HK-2 (cell line): Measurements from ENCODE around the gene EPB41L2.
"Not testable (repeated sequence)": the region's sequence is repeated elsewhere in the genome, so short reads cannot be mapped to it uniquely, and the experiment has no call there.

Experiments used
- DNase-seq: peaks from one replicate; pipeline ENCODE4 v3.0.0-alpha.2; 2018; ENCODE audit not compliant: unreplicated experiment

EPB41L2 gene

GRCh38 chr6:131063028-131063763 is at the start of gene EPB41L2:
EPB41L2 (minus strand) TSS chr6:131063245; CDS start chr6:130956485, 106,760 bp downstream.
- peak; percentile 89 for DNase-seq

GRCh38 chr6:131112249-131112648 is 49.2 kb upstream of the EPB41L2 start:
- DNase-seq = no peak

- DNase-seq = no peak
These were observed 44.1 kb upstream of the EPB41L2 start for GRCh38 chr6:131107151-131107550.

- no peak for DNase-seq
These were observed 40.9 kb upstream of the EPB41L2 start for GRCh38 chr6:131103901-131104300.

GRCh38 chr6:131103296-131103695 is 40.3 kb upstream of the EPB41L2 start:
- no peak for DNase-seq

GRCh38 chr6:131101911-131102680 is 39.1 kb upstream of the EPB41L2 start:
- DNase-seq = no peak

- DNase-seq = no peak
These were observed 33.7 kb upstream of the EPB41L2 start for GRCh38 chr6:131096786-131097185.

GRCh38 chr6:131093334-131093733 is 30.3 kb upstream of the EPB41L2 start:
- DNase-seq = no peak

GRCh38 chr6:131091944-131092343 is 28.9 kb upstream of the EPB41L2 start:
- DNase-seq = not testable (repeated sequence)

- DNase-seq = not testable (repeated sequence)
These were observed 27.3 kb upstream of the EPB41L2 start for GRCh38 chr6:131090339-131090738.

- no peak for DNase-seq
These were observed 21.9 kb upstream of the EPB41L2 start for GRCh38 chr6:131084982-131085381.

- DNase-seq = no peak
These were observed 20.6 kb upstream of the EPB41L2 start for GRCh38 chr6:131083687-131084086.

GRCh38 chr6:131082335-131082734 is 19.3 kb upstream of the EPB41L2 start:
- no peak for DNase-seq

- no peak for DNase-seq
These were observed 17.0 kb upstream of the EPB41L2 start for GRCh38 chr6:131080084-131080483.

- DNase-seq = no peak
These were observed 10.5 kb upstream of the EPB41L2 start for GRCh38 chr6:131073577-131073976.

GRCh38 chr6:131070061-131070460 is 7.0 kb upstream of the EPB41L2 start:
- DNase-seq = no peak

- no peak for DNase-seq
These were observed 5.1 kb upstream of the EPB41L2 start for GRCh38 chr6:131068165-131068564.

- DNase-seq = no peak
These were observed 4.5 kb upstream of the EPB41L2 start for GRCh38 chr6:131067521-131067920.

- DNase-seq = no peak
These were observed 2.8 kb upstream of the EPB41L2 start for GRCh38 chr6:131065824-131066171.

- no peak for DNase-seq
These were observed 2.2 kb upstream of the EPB41L2 start for GRCh38 chr6:131065112-131065823.

GRCh38 chr6:131063764-131064272 is 773 bp upstream of the EPB41L2 start:
- DNase-seq = no peak
